Brain microvascular endothelial cell (primary cell): ENCODE measurements around the gene CNKSR2.
"Not testable (repeated sequence)": the region's sequence is repeated elsewhere in the genome, so short reads cannot be mapped to it uniquely, and the experiment has no call there.

ENCODE experiments used
- DNase-seq: peaks from one replicate; pipeline ENCODE4 v3.0.0-alpha.2; 2020
- H3K27ac ChIP-seq: fragments of 250-450 bp; sonication (Bioruptor Pico); 2 replicates; pipeline ENCODE4 v1.5.1; 2020; ENCODE audit warnings: mild to moderate bottlenecking, moderate library complexity
- H3K27me3 ChIP-seq: fragments of 250-450 bp; sonication (Bioruptor Pico); replicated peaks from 2 replicates; pipeline ENCODE4 v1.5.1; 2020; ENCODE audit warnings: mild to moderate bottlenecking
- H3K36me3 ChIP-seq: fragments of 250-450 bp; sonication (Bioruptor Pico); replicated peaks from 2 replicates; pipeline ENCODE4 v1.5.1; 2020; ENCODE audit warnings: mild to moderate bottlenecking
- H3K4me3 ChIP-seq: 2 replicates; pipeline ENCODE4 v1.5.1; 2011; ENCODE audit warnings: low read depth, mild to moderate bottlenecking, control low read depth, low read length, moderate library complexity
- CTCF ChIP-seq: IDR thresholded peaks from 2 replicates; pipeline ENCODE4 v1.5.1; 2011; ENCODE audit warnings: low read depth, mild to moderate bottlenecking, moderate library complexity, low read length, control low read depth, inconsistent platforms; ENCODE audit errors: missing control alignments
- in situ Hi-C: cut with HindIII; loops from 2 replicates; pipeline ENCODE4 v1.10.0; 2017; ENCODE audit warnings: low sequenced_read_pairs, low pct_ligation_motif_present

CNKSR2 gene

GRCh38 chrX:21440911-21441310 is 66.7 kb downstream of the CNKSR2 start:
- H3K27ac ChIP-seq = no peak overlapping the region
- no peak for DNase-seq
- no peak overlapping the region for H3K4me3 ChIP-seq
- H3K36me3 ChIP-seq = no peaks in the 10 kb centered on the region
- no peak for TF ChIP-seq CTCF
- in situ Hi-C loops = no loop called here
- H3K27me3 ChIP-seq = no peaks in the 10 kb centered on the region

GRCh38 chrX:21457718-21458117 is 83.5 kb downstream of the CNKSR2 start:
- TF ChIP-seq CTCF = no peak
- no peak for DNase-seq
- no peaks in the 10 kb centered on the region for H3K36me3 ChIP-seq

GRCh38 chrX:21469071-21469470 is 94.9 kb downstream of the CNKSR2 start:
- no peak for DNase-seq
- H3K27ac ChIP-seq = no peak overlapping the region

More at GRCh38 chrX:21457718-21458117, 83.5 kb downstream of the CNKSR2 start:
- in situ Hi-C loops = no loop called here
- Histone ChIP-seq H3K27ac (no peak overlapping the region), H3K27me3 (no peaks in the 10 kb centered on the region), H3K4me3 (no peak overlapping the region)

GRCh38 chrX:21476909-21477308 is 102.7 kb downstream of the CNKSR2 start:
- Histone ChIP-seq H3K27me3 (no peaks in the 10 kb centered on the region), H3K36me3 (no peaks in the 10 kb centered on the region), H3K4me3 (no peak overlapping the region), H3K27ac (no peak overlapping the region)
- in situ Hi-C loops = no loop called here
- no peak for DNase-seq
- TF ChIP-seq CTCF = no peak

More at GRCh38 chrX:21469071-21469470, 94.9 kb downstream of the CNKSR2 start:
- no peaks in the 10 kb centered on the region for H3K27me3 ChIP-seq
- no peak overlapping the region for H3K4me3 ChIP-seq
- in situ Hi-C loops = no loop called here
- TF ChIP-seq CTCF = no peak
- no peaks in the 10 kb centered on the region for H3K36me3 ChIP-seq

- in situ Hi-C loops = no loop called here
- DNase-seq = peak; percentile 36
- no peaks in the 10 kb centered on the region for H3K36me3 ChIP-seq
- no peaks in the 10 kb centered on the region for H3K27me3 ChIP-seq
- TF ChIP-seq CTCF = peak; percentile 68
- no peak overlapping the region for H3K27ac ChIP-seq
- H3K4me3 ChIP-seq = no peak overlapping the region
Observed at GRCh38 chrX:21479695-21480270, 105.6 kb downstream of the CNKSR2 start.

GRCh38 chrX:21481761-21482160 is 107.5 kb downstream of the CNKSR2 start:
- no peak overlapping the region for H3K4me3 ChIP-seq
- H3K36me3 ChIP-seq = no peaks in the 10 kb centered on the region
- in situ Hi-C loops = no loop called here
- no peak for TF ChIP-seq CTCF
- H3K27ac ChIP-seq = no peak overlapping the region
- H3K27me3 ChIP-seq = no peaks in the 10 kb centered on the region
- DNase-seq = no peak

- H3K4me3 ChIP-seq, in situ Hi-C loops, H3K27ac ChIP-seq, DNase-seq, H3K36me3 ChIP-seq, H3K27me3 ChIP-seq: not testable (repeated sequence)
Observed at GRCh38 chrX:21484051-21484450, 109.8 kb downstream of the CNKSR2 start.
